ENCODE data around the gene MYO15A.
A peak's percentile ranks its signal among the peaks of the same experiment; 100 is the strongest.

GRCh38 chr17:18129041-18129502 lies 20.5 kb downstream of the MYO15A start:
- peak; percentile 84 for TF ChIP-seq POLR2AphosphoS5 (IDR thresholded peaks at IDR 0.05)
- TF ChIP-seq CTCF (IDR thresholded peaks at IDR 0.05), result no peak
